GM12878 (cell line): ENCODE data around the gene PRKAR2B. TPM values are rescaled to one million over a fixed set of nuclear protein-coding genes. Genes with fewer than 3 reads are reported as not detected.

Source experiments
- ATAC-seq: fragments of 200-7000 bp; cut with Tn5 transposase; 3 replicates; pipeline ENCODE4 v1.9.1; 2020; ENCODE audit warnings: mild to moderate bottlenecking, moderate library complexity
- BruUV-seq: library from RNA; stranded (reverse); fragments of 400-500 nt; replicated peaks from 2 replicates; lab custom pipeline; 2021; lab: Mats Ljungman, UMichigan
- CTCF ChIA-PET: fragments of 300-600 bp; sonication (Branson Sonifier 250); formaldehyde crosslinking; extraction: SDS; loops from one replicate; lab custom pipeline; 2021; ENCODE audit warnings: inconsistent platforms; lab: Yijun Ruan, JAX
- POLR2A ChIA-PET: fragments of 350-600 bp; formaldehyde crosslinking; extraction: SDS; loops from one replicate; lab custom pipeline; 2021; ENCODE audit warnings: inconsistent platforms; lab: Charles Lee
- RAD21 ChIA-PET: fragments of 300-600 bp; sonication (Branson Sonifier 250); formaldehyde crosslinking; loops from one replicate; lab custom pipeline; 2023; ENCODE audit warnings: antibody characterized with exemption; ENCODE audit not compliant: unreplicated experiment; lab: Charles Lee
- SMC1A ChIA-PET: fragments of 300-600 bp; sonication (Branson Sonifier 250); formaldehyde crosslinking; loops from one replicate; lab custom pipeline; 2023; ENCODE audit not compliant: unreplicated experiment, uncharacterized antibody; lab: Charles Lee
- DNase-seq: peaks from one replicate; pipeline ENCODE4 v3.0.0-alpha.2; 2011; ENCODE audit warnings: low read depth, low spot score
- FAIRE-seq: peaks from 3 replicates; lab custom pipeline; 2011; peaks lifted over from hg19 to GRCh38; lab: Jason Lieb, UNC
- H2AFZ ChIP-seq: 2 replicates; pipeline ENCODE4 v1.6.0; 2011; ENCODE audit warnings: low read depth, low read length, control low read depth; ENCODE audit not compliant: control insufficient read depth
- H3K27ac ChIP-seq: 2 replicates; pipeline ENCODE4 v1.5.1; 2011; ENCODE audit warnings: control low read depth; ENCODE audit not compliant: control insufficient read depth, insufficient read depth
- H3K27me3 ChIP-seq, 2 experiments: replicated peaks in 1 of 2; 2 replicates each; pipeline versions ENCODE4 v1.6.0 to v1.6.1; 2011; ENCODE audit warnings: low read length in 1 of 2; ENCODE audit not compliant: control insufficient read depth in 2 of 2, insufficient read depth in 2 of 2
- H3K36me3 ChIP-seq, 2 experiments: 2 replicates each; pipeline ENCODE4 v1.5.1; 2011; ENCODE audit warnings: low read length in 1 of 2; ENCODE audit not compliant: control insufficient read depth in 2 of 2, insufficient read depth in 2 of 2
- H3K4me1 ChIP-seq: 2 replicates; pipeline ENCODE4 v1.6.1; 2011; ENCODE audit warnings: mild to moderate bottlenecking, low read length, moderate library complexity, mixed read lengths; ENCODE audit not compliant: control insufficient read depth, insufficient read depth
- H3K4me2 ChIP-seq: 2 replicates; pipeline ENCODE4 v1.6.0; 2011; ENCODE audit warnings: control low read depth; ENCODE audit not compliant: control insufficient read depth, insufficient read depth
- H3K4me3 ChIP-seq: fragments of 200-600 bp; sonication (generic); 2 replicates; pipeline ENCODE4 v1.5.1; 2016
- H3K79me2 ChIP-seq: 2 replicates; pipeline ENCODE4 v1.6.0; 2011; ENCODE audit warnings: low read length; ENCODE audit not compliant: control insufficient read depth, insufficient read depth
- H3K9ac ChIP-seq: 2 replicates; pipeline ENCODE4 v1.8.0; 2011; ENCODE audit warnings: low read length, control low read depth, mixed read lengths; ENCODE audit not compliant: control insufficient read depth, insufficient read depth
- H3K9me3 ChIP-seq: replicated peaks from 3 replicates; pipeline ENCODE4 v1.5.1; 2011; ENCODE audit warnings: mild to moderate bottlenecking, low read length; ENCODE audit not compliant: control insufficient read depth, insufficient read depth
- H4K20me1 ChIP-seq: 2 replicates; pipeline ENCODE4 v1.6.0; 2011; ENCODE audit not compliant: control insufficient read depth, insufficient read depth
- BCLAF1 ChIP-seq: fragments of 450-650 bp; IDR thresholded peaks from 2 replicates; pipeline ENCODE4 v1.6.1; 2017; ENCODE audit warnings: antibody characterized with exemption, mild to moderate bottlenecking, moderate library complexity
- BRCA1 ChIP-seq: IDR thresholded peaks from 2 replicates; pipeline ENCODE4 v1.6.1; 2011; ENCODE audit warnings: low read depth, low read length, improper control_type of control experiment
- DPF2 ChIP-seq: fragments of 450-650 bp; IDR thresholded peaks from 2 replicates; pipeline ENCODE4 v1.6.1; 2017; ENCODE audit warnings: mild to moderate bottlenecking
- IKZF2 ChIP-seq, 2 experiments: fragments of 450-650 bp; IDR thresholded peaks; 2 replicates each; pipeline ENCODE4 v1.6.1; 2017; ENCODE audit warnings: mild to moderate bottlenecking in 2 of 2, moderate library complexity in 2 of 2
- IRF4 ChIP-seq: IDR thresholded peaks from 2 replicates; pipeline ENCODE4 v1.6.1; 2011; ENCODE audit warnings: low read depth, low read length
- KLF5 ChIP-seq: fragments of 450-650 bp; IDR thresholded peaks from 2 replicates; pipeline ENCODE4 v1.6.1; 2014; ENCODE audit warnings: mild to moderate bottlenecking; ENCODE audit not compliant: partially characterized antibody
- MLLT1 ChIP-seq: fragments of 450-650 bp; IDR thresholded peaks from 2 replicates; pipeline ENCODE4 v1.6.1; 2016; ENCODE audit warnings: mild to moderate bottlenecking
- NR2C1 ChIP-seq: fragments of 450-650 bp; IDR thresholded peaks from 2 replicates; pipeline ENCODE4 v1.6.1; 2017; ENCODE audit warnings: antibody characterized with exemption, mild to moderate bottlenecking, moderate library complexity
- RELB ChIP-seq: fragments of 450-650 bp; IDR thresholded peaks from 2 replicates; pipeline ENCODE4 v1.6.1; 2017; ENCODE audit warnings: low read depth, mild to moderate bottlenecking, moderate library complexity
- SREBF2 ChIP-seq: IDR thresholded peaks from 2 replicates; pipeline ENCODE4 v1.6.1; 2012; ENCODE audit warnings: mild to moderate bottlenecking, low read length
- SUPT20H ChIP-seq: IDR thresholded peaks from 2 replicates; pipeline ENCODE4 v1.6.1; 2011; ENCODE audit warnings: low read depth, mild to moderate bottlenecking, low read length, moderate library complexity, borderline replicate concordance; ENCODE audit not compliant: control insufficient read depth
- ZBTB33 ChIP-seq: fragments of 450-650 bp; IDR thresholded peaks from 2 replicates; pipeline ENCODE4 v1.6.1; 2017; ENCODE audit warnings: mild to moderate bottlenecking
- WGBS: methylation state at CpG from one replicate; pipeline ENCODE4 v1.1.6; 2016; ENCODE audit warnings: low lambda C conversion rate; ENCODE audit not compliant: insufficient replicate concordance, insufficient coverage; ENCODE audit errors: missing lambda C conversion rate; 5-methylcytosine and 5-hydroxymethylcytosine counted together
- in situ Hi-C: fragments of 300-500 bp; cut with MboI; formaldehyde crosslinking; loops from 9 replicates; pipeline ENCODE4 v1.14.3; 2018; ENCODE audit warnings: mixed read lengths
- intact Hi-C: fragments of 100-400 bp; cut with micrococcal nuclease; formaldehyde crosslinking; loops from one replicate; pipeline ENCODE4 v1.14.2; 2022; ENCODE audit not compliant: unreplicated experiment
- polyA plus RNA-seq, 11 experiments: library from polyadenylated mRNA; depleted of rRNA in 4 of 11; unstranded in 6 of 11; stranded (reverse) in 5 of 11; fragments of >200 nt; fragmentation: Nextera tagmentation in 4 of 11; fragmentation: Illumina TruSeq in 1 of 11; extraction: Ambion mirVana in 4 of 11; extraction: Trizol in 1 of 11; gene quantifications; 1 replicate in 1 of 11; 2 replicates in 10 of 11; pipeline versions ENCODE4 v1.2.1 to v1.2.3, GENCODE V29; 2011 to 2016; ENCODE audit warnings: inconsistent platforms in 2 of 11, missing spikeins in 2 of 11, low read depth in 1 of 11
- total RNA-seq, 4 experiments: library from RNA; depleted of rRNA in 3 of 4; stranded (reverse); fragments of >200 nt in 3 of 4; fragmentation: Illumina TruSeq in 1 of 4; extraction: Trizol in 1 of 4; gene quantifications; 2 replicates each; pipeline versions ENCODE4 v1.2.1 to v1.2.3, GENCODE V29; 2013 to 2021

Gene PRKAR2B
- total and polyA plus RNA-seq, 10 of the 15 experiments (the other 5 are each of a cell fraction or from before 2014, with no cell fraction given): 0.01 to 0.18 (median 0.04) TPM; not detected in 4

GRCh38 chr7:107049480-107049879 lies 5.0 kb downstream of the PRKAR2B start (continued):
- TF ChIP-seq ZBTB33: no peak
- TF ChIP-seq BRCA1: no peak
- TF ChIP-seq KLF5: no peak
- no peak for TF ChIP-seq NR2C1
- no peak for TF ChIP-seq SREBF2
- no peak for TF ChIP-seq MLLT1
- no peak for TF ChIP-seq IRF4

- Histone ChIP-seq H3K9ac (no peak overlapping the region), H3K4me2 (no peak overlapping the region), H2AFZ (no peak overlapping the region), H3K4me1 (no peaks in the 10 kb centered on the region), H3K4me3 (no peak overlapping the region), H3K36me3 (no peaks in the 10 kb centered on the region), H3K9me3 (no peaks in the 10 kb centered on the region), H3K79me2 (no peaks in the 10 kb centered on the region), H3K27me3 (peaks cover 2 to 12% of the 10 kb centered on the region in 2 experiments; a peak in 2 of 4 replicates), H4K20me1 (no peaks in the 10 kb centered on the region), H3K27ac (no peak overlapping the region)
- ATAC-seq (no peak), DNase-seq (no peak), FAIRE-seq (no peak)
- ChIA-PET RAD21 (no interaction called here), SMC1A (interaction anchor here (0.7 kb wide), 1 partner anchor 397 kb away, joined by 3 read pairs; no protein-coding TSS in a partner anchor), POLR2A (interaction anchor here (0.6 kb wide), 1 partner anchor 518 kb away, joined by 6 read pairs; no protein-coding TSS in a partner anchor), CTCF (interaction anchor here (0.5 to 3.8 kb wide), 6 partner anchors 9 to 933 kb away, joined by 3 to 20 read pairs (median 4); no protein-coding TSS in a partner anchor)
- no TSS peak for BruUV-seq
- in situ Hi-C loops: no loop called here
- WGBS: 25% methylated on average over 1 of the region's 1 CpG
- intact Hi-C loops: no loop called here
- TF ChIP-seq IKZF2 (IDR thresholded peaks at IDR 0.05): no peak
- no peak for TF ChIP-seq RELB
- TF ChIP-seq SUPT20H: no peak
- no peak for TF ChIP-seq BCLAF1
- TF ChIP-seq DPF2: no peak
Measured at GRCh38 chr7:107049971-107050532, 5.5 kb downstream of the PRKAR2B start.
